DND-41 (cell line): ENCODE data around the gene GDI2.
"Not testable (repeated sequence)": the region's sequence is repeated elsewhere in the genome, so short reads cannot be mapped to it uniquely, and the experiment has no call there.

Source experiments
- ATAC-seq: fragments of 200-7000 bp; cut with Tn5 transposase; 3 replicates; pipeline ENCODE4 v1.9.1; 2021; ENCODE audit warnings: low read depth; ENCODE audit not compliant: insufficient read depth
- DNase-seq: peaks from one replicate; pipeline ENCODE4 v3.0.0-alpha.2; 2020
- H2AFZ ChIP-seq: 2 replicates; pipeline ENCODE4 v1.6.0; 2012; ENCODE audit warnings: low read depth, low read length
- H3K27ac ChIP-seq: 2 replicates; pipeline ENCODE4 v1.5.1; 2012; ENCODE audit warnings: low read length, inconsistent platforms
- H3K27me3 ChIP-seq: fragments of 200-600 bp; sonication (generic); 2 replicates; pipeline ENCODE4 v1.6.0; 2012; ENCODE audit warnings: low read length, mild to moderate bottlenecking, inconsistent platforms; ENCODE audit not compliant: insufficient read depth, poor library complexity
- H3K36me3 ChIP-seq: 2 replicates; pipeline ENCODE4 v1.5.1; 2012; ENCODE audit warnings: low read length, inconsistent platforms; ENCODE audit not compliant: insufficient read depth
- H3K4me1 ChIP-seq: 2 replicates; pipeline ENCODE4 v1.5.1; 2012; ENCODE audit warnings: mild to moderate bottlenecking, low read length; ENCODE audit not compliant: insufficient read depth
- H3K4me2 ChIP-seq: 2 replicates; pipeline ENCODE4 v1.6.0; 2012; ENCODE audit warnings: mild to moderate bottlenecking, moderate library complexity, low read length, inconsistent platforms; ENCODE audit not compliant: insufficient read depth
- H3K4me3 ChIP-seq, 2 experiments: fragments of 200-600 bp in 1 of 2; shearing (Covaris generic) in 1 of 2; 2 replicates each; pipeline ENCODE4 v1.5.1; 2012 to 2016; ENCODE audit warnings: inconsistent platforms in 2 of 2, low read length in 2 of 2, mild to moderate bottlenecking in 2 of 2, low read depth in 1 of 2, moderate library complexity in 1 of 2
- H3K79me2 ChIP-seq: 2 replicates; pipeline ENCODE4 v1.6.0; 2012; ENCODE audit warnings: low read length, inconsistent platforms; ENCODE audit not compliant: insufficient read depth
- H3K9ac ChIP-seq: 2 replicates; pipeline ENCODE4 v1.6.0; 2012; ENCODE audit warnings: low read depth, mild to moderate bottlenecking, inconsistent platforms, low read length, moderate library complexity
- H3K9me3 ChIP-seq: 2 replicates; pipeline ENCODE4 v1.5.1; 2012; ENCODE audit warnings: low read length, moderate library complexity, mild to moderate bottlenecking, inconsistent platforms; ENCODE audit not compliant: insufficient read depth, severe bottlenecking
- H4K20me1 ChIP-seq: 2 replicates; pipeline ENCODE4 v1.6.0; 2012; ENCODE audit warnings: low read length; ENCODE audit not compliant: insufficient read depth
- CTCF ChIP-seq: IDR thresholded peaks from 2 replicates; pipeline ENCODE4 v1.5.1; 2012; ENCODE audit warnings: borderline replicate concordance, low read length, moderate library complexity, mild to moderate bottlenecking; ENCODE audit not compliant: poor library complexity, severe bottlenecking; ENCODE audit errors: extremely low read depth
- EZH2 ChIP-seq: IDR thresholded peaks from 3 replicates; pipeline ENCODE4 v1.6.1; 2012; ENCODE audit warnings: borderline replicate concordance, low read depth, mild to moderate bottlenecking, moderate library complexity, low read length, inconsistent platforms; ENCODE audit not compliant: severe bottlenecking

Gene GDI2

GRCh38 chr10:5811387-5811821 lies 1.8 kb downstream of the GDI2 start:
- no peaks in the 10 kb centered on the region for H3K9me3 ChIP-seq
- H2AFZ ChIP-seq, result no peak overlapping the region
- no peak for TF ChIP-seq CTCF
- H3K27me3 ChIP-seq, result no peaks in the 10 kb centered on the region
- peaks cover 82% of the 10 kb centered on the region for H3K79me2 ChIP-seq
- peak overlapping the region; percentile 99 for H3K9ac ChIP-seq
- peaks cover 49% of the 10 kb centered on the region for H3K4me1 ChIP-seq
- H4K20me1 ChIP-seq, result peaks cover 54% of the 10 kb centered on the region
- H3K27ac ChIP-seq, result peak overlapping the region; percentile 2; the same call in 1 of the 2 replicates
- H3K4me3 ChIP-seq, result peak overlapping the region; percentile 93 to 96; a peak in 3 of 4 replicates
- peak overlapping the region; percentile 71 for H3K4me2 ChIP-seq
- H3K36me3 ChIP-seq, result peaks cover 21% of the 10 kb centered on the region
- DNase-seq (no peak), ATAC-seq (no peak)

- peak overlapping the region; percentile 2; the same call in 1 of the 2 replicates for H3K27ac ChIP-seq
- H4K20me1 ChIP-seq, result peaks cover 63% of the 10 kb centered on the region
- peaks cover 30% of the 10 kb centered on the region for H3K36me3 ChIP-seq
- peak overlapping the region in 1 of 2 experiments; percentile 96; a peak in 1 of 4 replicates for H3K4me3 ChIP-seq
- ATAC-seq, result no peak
- H3K4me1 ChIP-seq, result peaks cover 49% of the 10 kb centered on the region
- peak overlapping the region; percentile 99; the same call in 1 of the 2 replicates for H3K9ac ChIP-seq
- H3K9me3 ChIP-seq, result no peaks in the 10 kb centered on the region
- no peaks in the 10 kb centered on the region for H3K27me3 ChIP-seq
- TF ChIP-seq EZH2 (no peak), CTCF (no peak)
- DNase-seq, result no peak
- H3K79me2 ChIP-seq, result peaks cover 94% of the 10 kb centered on the region
- peak overlapping the region; percentile 71 for H3K4me2 ChIP-seq
- H2AFZ ChIP-seq, result no peak overlapping the region
Measured at GRCh38 chr10:5810225-5810624, 3.0 kb downstream of the GDI2 start.

- no peak for TF ChIP-seq EZH2
- Histone ChIP-seq H3K4me3 (peak overlapping the region in 1 of 2 experiments; percentile 24; a peak in 1 of 4 replicates), H3K36me3 (peaks cover 35% of the 10 kb centered on the region), H3K79me2 (peaks cover 97% of the 10 kb centered on the region), H3K9ac (peak overlapping the region; percentile 99; the same call in 1 of the 2 replicates), H3K4me1 (peaks cover 43% of the 10 kb centered on the region), H3K4me2 (peak overlapping the region; percentile 71; the same call in 1 of the 2 replicates), H3K27me3 (no peaks in the 10 kb centered on the region), H4K20me1 (peaks cover 67% of the 10 kb centered on the region), H2AFZ (no peak overlapping the region), H3K9me3 (no peaks in the 10 kb centered on the region), H3K27ac (no peak overlapping the region)
- DNase-seq, result no peak
- no peak for ATAC-seq
Measured at GRCh38 chr10:5809527-5810154, 3.6 kb downstream of the GDI2 start.

GRCh38 chr10:5808783-5809392 lies 4.3 kb downstream of the GDI2 start:
- not testable (repeated sequence) for H3K4me3 ChIP-seq, H2AFZ ChIP-seq, ATAC-seq, H3K27me3 ChIP-seq, DNase-seq, H3K9me3 ChIP-seq, H3K9ac ChIP-seq, H3K27ac ChIP-seq
- peaks cover 97% of the 10 kb centered on the region for H3K79me2 ChIP-seq
- peaks cover 74% of the 10 kb centered on the region for H4K20me1 ChIP-seq
- H3K36me3 ChIP-seq, result peaks cover 35% of the 10 kb centered on the region
- peaks cover 35% of the 10 kb centered on the region for H3K4me1 ChIP-seq
- peak overlapping the region; percentile 71; the same call in 1 of the 2 replicates for H3K4me2 ChIP-seq
